ENCODE data around the gene CPNE6.
"Not testable (repeated sequence)": the region's sequence is repeated elsewhere in the genome, so short reads cannot be mapped to it uniquely, and the experiment has no call there.

Gene CPNE6

DNA sequence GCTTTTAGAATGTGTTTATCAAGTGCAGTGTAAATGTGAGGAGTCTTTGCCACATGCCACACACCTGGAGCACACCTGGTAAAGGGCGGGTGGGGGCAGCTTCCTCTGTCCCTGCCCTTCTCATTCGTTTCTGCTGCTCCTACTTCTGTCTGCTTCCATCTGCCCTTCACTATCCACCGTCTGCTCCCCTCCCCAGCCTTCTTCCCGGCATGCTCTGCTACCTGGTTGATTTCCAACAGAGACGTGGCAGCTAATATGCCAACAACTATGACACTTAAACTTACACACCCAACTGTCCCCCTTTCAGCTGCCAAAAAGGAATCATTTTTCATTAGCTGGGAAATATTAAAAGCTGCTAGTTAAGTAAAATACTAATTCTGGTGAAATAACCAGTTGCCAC is 28.6 kb upstream of the CPNE6 start:
- no peaks in the 10 kb centered on the region for H3K27me3 ChIP-seq (replicated peaks; ENCODE audit: insufficient read depth, low read length)
- H3K4me2 ChIP-seq (ENCODE audit: low read depth, low read length), result no peak overlapping the region
- H3K36me3 ChIP-seq (replicated peaks; ENCODE audit: insufficient read depth, low read length), result no peaks in the 10 kb centered on the region
- H3K9ac ChIP-seq (ENCODE audit: low read length), result no peak overlapping the region
- H3K4me3 ChIP-seq (ENCODE audit: low read length), result no peak overlapping the region
- no peaks in the 10 kb centered on the region for H3K9me3 ChIP-seq (replicated peaks; ENCODE audit: insufficient read depth, low read length)
- no peaks in the 10 kb centered on the region for H3K79me2 ChIP-seq (ENCODE audit: low read length)
- no peak overlapping the region for H2AFZ ChIP-seq (ENCODE audit: low read length)
- no peaks in the 10 kb centered on the region for H3F3A ChIP-seq (ENCODE audit: insufficient read depth, low read length)
- DNase-seq, result no peak
- TF ChIP-seq EZH2phosphoT487 (IDR thresholded peaks at IDR 0.05; ENCODE audit: low read length) (no peak), EZH2 (optimal IDR thresholded peaks at IDR 0.05; ENCODE audit: low read depth, low read length) (no peak)
- TF ChIP-seq, protein P1, sequence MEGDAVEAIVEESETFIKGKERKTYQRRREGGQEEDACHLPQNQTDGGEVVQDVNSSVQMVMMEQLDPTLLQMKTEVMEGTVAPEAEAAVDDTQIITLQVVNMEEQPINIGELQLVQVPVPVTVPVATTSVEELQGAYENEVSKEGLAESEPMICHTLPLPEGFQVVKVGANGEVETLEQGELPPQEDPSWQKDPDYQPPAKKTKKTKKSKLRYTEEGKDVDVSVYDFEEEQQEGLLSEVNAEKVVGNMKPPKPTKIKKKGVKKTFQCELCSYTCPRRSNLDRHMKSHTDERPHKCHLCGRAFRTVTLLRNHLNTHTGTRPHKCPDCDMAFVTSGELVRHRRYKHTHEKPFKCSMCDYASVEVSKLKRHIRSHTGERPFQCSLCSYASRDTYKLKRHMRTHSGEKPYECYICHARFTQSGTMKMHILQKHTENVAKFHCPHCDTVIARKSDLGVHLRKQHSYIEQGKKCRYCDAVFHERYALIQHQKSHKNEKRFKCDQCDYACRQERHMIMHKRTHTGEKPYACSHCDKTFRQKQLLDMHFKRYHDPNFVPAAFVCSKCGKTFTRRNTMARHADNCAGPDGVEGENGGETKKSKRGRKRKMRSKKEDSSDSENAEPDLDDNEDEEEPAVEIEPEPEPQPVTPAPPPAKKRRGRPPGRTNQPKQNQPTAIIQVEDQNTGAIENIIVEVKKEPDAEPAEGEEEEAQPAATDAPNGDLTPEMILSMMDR (IDR thresholded peaks at IDR 0.05; ENCODE audit: low read length), result no peak
- H4K20me1 ChIP-seq (ENCODE audit: insufficient read depth, low read length), result no peaks in the 10 kb centered on the region
- no peaks in the 10 kb centered on the region for H3K9me2 ChIP-seq (replicated peaks; ENCODE audit: insufficient read depth, low read length)
- H3K4me1 ChIP-seq (ENCODE audit: low read length), result no peaks in the 10 kb centered on the region
- H3K27ac ChIP-seq (ENCODE audit: low read length), result no peak overlapping the region

DNA sequence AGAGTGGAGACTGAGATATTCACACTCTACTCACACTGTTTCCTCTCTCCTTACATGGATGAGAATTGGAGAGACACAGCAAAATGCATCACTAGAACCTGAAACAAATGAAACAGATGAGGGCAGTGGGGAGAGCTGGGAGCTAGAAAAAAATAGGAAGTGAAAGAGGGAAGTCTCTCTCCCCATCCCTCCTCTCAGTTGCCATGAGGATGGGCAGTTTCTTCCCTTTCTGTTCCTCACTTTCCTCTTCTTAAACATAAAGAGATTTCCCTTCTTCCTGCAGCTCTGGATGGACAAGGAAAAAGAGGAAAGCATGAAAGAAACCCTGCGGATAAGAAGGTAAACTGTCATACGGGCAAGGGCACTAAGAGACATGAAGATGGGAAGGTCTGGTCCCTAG is 22.4 kb upstream of the CPNE6 start:
- not testable (repeated sequence) for H3K27ac ChIP-seq (ENCODE audit: low read length); H3K9me3 ChIP-seq (replicated peaks; ENCODE audit: insufficient read depth, low read length); H3K4me2 ChIP-seq (ENCODE audit: low read depth, low read length); H2AFZ ChIP-seq (ENCODE audit: low read length); H3K79me2 ChIP-seq (ENCODE audit: low read length); DNase-seq; H3K9me2 ChIP-seq (replicated peaks; ENCODE audit: insufficient read depth, low read length); H3K4me1 ChIP-seq (ENCODE audit: low read length); H3F3A ChIP-seq (ENCODE audit: insufficient read depth, low read length); H3K9ac ChIP-seq (ENCODE audit: low read length); H4K20me1 ChIP-seq (ENCODE audit: insufficient read depth, low read length); H3K36me3 ChIP-seq (replicated peaks; ENCODE audit: insufficient read depth, low read length); H3K27me3 ChIP-seq (replicated peaks; ENCODE audit: insufficient read depth, low read length); H3K4me3 ChIP-seq (ENCODE audit: low read length)

DNA sequence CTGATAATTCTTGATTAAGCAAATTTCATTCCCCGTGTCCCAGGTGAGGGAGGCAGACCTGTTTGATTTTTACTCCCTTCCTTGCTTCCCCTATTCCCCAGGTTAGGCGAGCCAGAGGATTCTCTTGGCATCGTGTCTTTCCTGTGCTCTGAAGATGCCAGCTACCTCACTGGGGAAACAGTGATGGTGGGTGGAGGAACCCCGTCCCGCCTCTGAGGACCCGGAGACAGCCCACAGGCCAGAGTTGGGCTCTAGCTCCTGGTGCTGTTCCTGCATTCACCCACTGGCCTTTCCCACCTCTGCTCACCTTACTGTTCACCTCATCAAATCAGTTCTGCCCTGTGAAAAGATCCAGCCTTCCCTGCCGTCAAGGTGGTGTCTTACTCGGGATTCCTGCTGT is 20.6 kb upstream of the CPNE6 start:
- H3K9me2 ChIP-seq (replicated peaks; ENCODE audit: insufficient read depth, low read length); H3K4me2 ChIP-seq (ENCODE audit: low read depth, low read length); H2AFZ ChIP-seq (ENCODE audit: low read length); H3K27me3 ChIP-seq (replicated peaks; ENCODE audit: insufficient read depth, low read length); H3K4me1 ChIP-seq (ENCODE audit: low read length); H3F3A ChIP-seq (ENCODE audit: insufficient read depth, low read length); H3K79me2 ChIP-seq (ENCODE audit: low read length); H3K9ac ChIP-seq (ENCODE audit: low read length); H3K27ac ChIP-seq (ENCODE audit: low read length); H3K36me3 ChIP-seq (replicated peaks; ENCODE audit: insufficient read depth, low read length); DNase-seq; H3K4me3 ChIP-seq (ENCODE audit: low read length); H4K20me1 ChIP-seq (ENCODE audit: insufficient read depth, low read length); H3K9me3 ChIP-seq (replicated peaks; ENCODE audit: insufficient read depth, low read length): not testable (repeated sequence)

DNA sequence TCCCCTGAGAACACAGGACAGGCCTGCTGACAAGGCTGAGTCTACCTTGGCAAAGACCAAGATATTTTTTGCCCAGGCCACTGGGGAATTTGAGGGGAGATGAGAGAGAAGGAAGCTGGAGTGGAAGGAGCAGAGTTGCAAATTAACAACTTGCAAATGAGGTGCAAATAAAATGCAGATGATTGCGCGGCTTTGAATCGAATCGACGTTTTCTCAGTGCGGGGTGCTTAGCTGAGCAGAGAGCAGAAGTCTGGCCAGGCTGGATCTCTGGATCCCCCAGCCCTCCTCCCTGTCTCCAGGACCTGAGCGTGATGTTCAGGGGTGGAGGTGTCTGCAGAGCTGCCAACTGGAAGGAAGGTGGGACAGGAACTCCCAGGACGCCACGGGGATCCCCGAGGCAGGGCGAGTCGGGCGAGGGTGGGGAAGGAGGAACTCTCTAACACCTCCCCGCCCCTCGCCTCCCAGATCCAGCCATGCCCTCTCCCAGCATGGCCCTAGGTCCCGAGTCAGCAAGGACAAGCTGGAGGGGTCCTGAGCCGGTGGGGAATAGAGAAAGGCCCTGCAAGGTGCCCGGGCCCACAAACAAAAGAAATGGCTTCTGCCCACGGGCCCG is 20.1 kb upstream of the CPNE6 start:
- Histone ChIP-seq H3F3A (ENCODE audit: insufficient read depth, low read length) (no peaks in the 10 kb centered on the region), H4K20me1 (ENCODE audit: insufficient read depth, low read length) (no peaks in the 10 kb centered on the region), H3K9me3 (replicated peaks; ENCODE audit: insufficient read depth, low read length) (no peaks in the 10 kb centered on the region), H3K9ac (ENCODE audit: low read length) (peak overlapping the region; percentile 33; the same call in 1 of the 2 replicates), H3K9me2 (replicated peaks; ENCODE audit: insufficient read depth, low read length) (no peaks in the 10 kb centered on the region), H3K4me1 (ENCODE audit: low read length) (no peaks in the 10 kb centered on the region), H3K4me3 (ENCODE audit: low read length) (peak overlapping the region; percentile 61), H3K27ac (ENCODE audit: low read length) (no peak overlapping the region), H3K36me3 (replicated peaks; ENCODE audit: insufficient read depth, low read length) (no peaks in the 10 kb centered on the region), H3K79me2 (ENCODE audit: low read length) (no peaks in the 10 kb centered on the region), H2AFZ (ENCODE audit: low read length) (peak overlapping the region; percentile 85), H3K4me2 (ENCODE audit: low read depth, low read length) (peak overlapping the region; percentile 92; the same call in 1 of the 2 replicates), H3K27me3 (replicated peaks; ENCODE audit: insufficient read depth, low read length) (no peaks in the 10 kb centered on the region; the same call in 1 of the 2 replicates)
- no peak for TF ChIP-seq EZH2 (optimal IDR thresholded peaks at IDR 0.05; ENCODE audit: low read depth, low read length)
- no peak for TF ChIP-seq EZH2phosphoT487 (IDR thresholded peaks at IDR 0.05; ENCODE audit: low read length)
- TF ChIP-seq, protein P1 (IDR thresholded peaks at IDR 0.05; ENCODE audit: low read length), result no peak
- no peak for DNase-seq
